NK-92 treated with Interleukin-12 subunit alpha and Interleukin-12 subunit beta, amount 100 ng/mL, for 24 hours (cell line): ENCODE measurements around the gene LOXL4.

Experiments
- DNase-seq: peaks from one replicate; lab custom pipeline; 2025; lab: John Stamatoyannopoulos, UW

The LOXL4 gene

GRCh38 chr10:98263088-98263487 is 4.9 kb downstream of the LOXL4 start:
- no peak for DNase-seq

DNA sequence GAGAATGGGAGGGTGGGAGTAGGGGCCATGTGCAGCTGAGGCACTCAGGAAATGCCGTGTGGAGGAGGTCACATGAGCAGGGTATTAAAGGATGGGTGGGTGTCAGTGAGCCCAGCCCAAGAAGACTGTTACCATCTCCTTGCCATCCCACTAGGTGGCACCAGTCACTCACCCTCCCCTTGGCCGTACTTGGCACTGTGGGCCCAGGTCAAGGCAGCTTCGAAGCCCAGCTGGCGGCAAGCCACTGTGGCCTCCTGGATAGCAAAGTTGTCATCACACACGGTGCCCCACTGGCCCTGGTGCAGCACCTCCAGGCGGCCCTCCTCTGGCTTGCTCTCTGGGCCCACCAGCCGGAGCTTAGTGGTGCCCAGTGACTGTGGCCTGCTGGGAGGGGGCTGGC is 5.4 kb downstream of the LOXL4 start:
- DNase-seq, result no peak

GRCh38 chr10:98261436-98262277 is 6.3 kb downstream of the LOXL4 start:
- no peak for DNase-seq

DNA sequence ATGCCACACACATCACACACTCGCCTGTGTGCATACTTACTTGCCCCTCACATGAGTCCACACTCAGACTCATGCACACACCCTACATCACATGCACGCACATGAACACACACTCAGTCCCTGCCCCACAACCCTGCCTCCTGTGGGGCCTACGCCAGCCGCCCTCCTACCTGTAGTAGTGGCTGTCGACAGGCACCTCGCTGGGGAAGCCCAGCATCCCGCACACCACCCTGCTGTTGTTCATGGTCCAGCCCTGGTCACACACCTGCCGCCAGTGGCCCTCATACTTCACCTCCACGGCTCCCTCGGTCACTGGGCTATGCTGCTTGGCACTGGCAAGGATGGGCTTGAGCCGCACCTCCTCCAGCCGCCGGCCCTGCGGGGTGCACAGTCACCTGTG is 7.2 kb downstream of the LOXL4 start:
- DNase-seq, result no peak

GRCh38 chr10:98260350-98260749 is 7.6 kb downstream of the LOXL4 start:
- DNase-seq, result no peak

- DNase-seq, result no peak
These were observed 8.2 kb downstream of the LOXL4 start for GRCh38 chr10:98259606-98260315.

DNA sequence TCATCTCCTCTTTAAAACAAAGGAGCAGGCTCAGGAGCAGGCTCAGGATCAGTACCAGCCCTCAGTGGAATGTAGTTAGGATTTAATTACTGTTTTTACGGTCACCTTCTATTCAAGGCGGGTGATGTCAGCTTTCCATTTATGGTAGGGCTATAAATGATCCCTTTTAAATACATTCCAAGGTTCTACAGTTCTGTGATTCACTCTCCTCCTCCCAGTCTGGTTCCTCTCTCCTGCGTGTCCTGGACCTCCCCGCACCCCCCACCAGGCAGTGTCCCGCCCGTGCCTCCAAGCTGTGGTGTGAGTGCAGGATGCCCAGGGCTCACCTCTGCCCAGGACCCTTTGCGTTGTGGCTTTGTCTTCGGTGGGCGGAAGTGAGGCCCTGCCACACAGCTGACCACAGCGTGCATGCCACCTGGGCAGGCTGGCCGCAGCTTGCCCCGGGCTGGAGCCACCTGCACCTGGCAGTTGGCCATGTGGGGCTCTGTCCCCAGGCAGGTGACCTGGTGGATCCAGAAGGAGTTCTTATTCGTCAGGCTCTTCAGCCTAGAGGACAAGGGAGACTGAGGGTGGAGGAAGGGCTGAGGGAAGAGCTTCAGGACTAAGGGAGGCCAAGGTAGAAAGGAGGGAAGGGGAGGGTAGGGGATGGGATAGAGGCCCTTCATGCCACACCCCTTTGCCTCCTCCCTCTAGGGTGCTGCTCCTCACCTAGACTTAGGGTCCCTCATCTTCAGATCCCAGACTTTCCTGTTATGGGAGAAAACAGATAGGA is 9.1 kb downstream of the LOXL4 start:
- no peak for DNase-seq

DNA sequence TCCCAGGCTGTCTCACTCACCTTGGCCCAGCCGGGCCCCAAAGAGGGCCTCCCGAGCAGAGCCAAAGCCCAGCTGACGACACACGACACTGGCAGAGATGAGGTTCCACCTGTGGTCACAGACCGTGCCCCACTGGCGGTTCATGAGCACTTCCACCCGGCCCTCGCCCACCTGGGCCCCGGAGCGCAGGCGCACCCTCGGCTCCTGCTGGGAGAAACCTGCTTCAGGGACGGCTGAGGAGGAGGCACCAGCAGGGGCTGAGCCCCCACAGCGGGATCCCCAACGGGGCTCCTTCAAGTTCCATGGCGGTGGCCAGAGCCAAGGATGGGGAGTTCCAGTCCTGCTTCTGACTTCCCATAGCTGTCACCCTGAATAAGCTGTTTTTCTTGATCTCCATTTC is 10.0 kb downstream of the LOXL4 start:
- DNase-seq, result no peak

DNA sequence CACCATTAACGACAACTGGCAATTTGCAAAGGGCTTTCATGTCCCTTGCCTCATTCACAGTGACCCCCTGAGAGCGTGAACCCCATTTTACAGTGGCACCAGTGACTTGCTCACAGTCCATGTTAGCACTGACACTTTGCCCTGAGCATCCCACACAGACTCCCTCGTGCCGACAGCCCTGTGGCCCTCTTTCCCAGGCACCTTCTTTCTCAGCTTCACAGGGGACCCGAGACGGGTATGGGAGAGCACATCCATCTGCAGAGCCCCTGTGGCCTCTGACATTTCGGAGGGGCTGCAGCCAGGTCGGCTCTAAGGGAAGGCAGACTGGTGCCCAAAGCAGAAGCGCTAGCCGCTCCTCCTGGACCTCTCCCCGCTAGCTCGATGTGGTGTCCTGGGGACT is 10.8 kb downstream of the LOXL4 start:
- DNase-seq, result no peak

DNA sequence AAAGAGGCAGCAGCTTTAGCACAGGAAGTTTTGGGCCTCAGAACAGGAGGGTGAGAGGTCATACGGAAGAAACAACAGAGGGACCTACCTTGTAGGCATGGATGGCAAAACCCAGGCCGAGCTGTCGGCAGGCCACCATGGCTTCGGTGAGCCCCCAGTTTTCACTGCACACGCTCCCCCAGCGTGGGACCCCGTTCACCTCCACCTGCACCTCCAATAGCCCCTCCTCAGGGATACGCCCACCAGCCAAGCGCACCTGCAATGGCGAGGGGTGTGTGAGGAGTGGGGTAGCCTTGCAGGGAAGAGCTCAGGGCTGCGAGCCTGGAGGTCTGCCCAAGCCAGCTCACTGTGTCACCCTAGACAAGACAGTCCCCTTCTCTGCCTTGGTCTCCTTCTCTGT is 11.3 kb downstream of the LOXL4 start:
- DNase-seq, result no peak

- no peak for DNase-seq
These were observed 12.7 kb downstream of the LOXL4 start for GRCh38 chr10:98255146-98255877.

GRCh38 chr10:98254234-98254974 is 13.6 kb downstream of the LOXL4 start:
- DNase-seq, result no peak

DNA sequence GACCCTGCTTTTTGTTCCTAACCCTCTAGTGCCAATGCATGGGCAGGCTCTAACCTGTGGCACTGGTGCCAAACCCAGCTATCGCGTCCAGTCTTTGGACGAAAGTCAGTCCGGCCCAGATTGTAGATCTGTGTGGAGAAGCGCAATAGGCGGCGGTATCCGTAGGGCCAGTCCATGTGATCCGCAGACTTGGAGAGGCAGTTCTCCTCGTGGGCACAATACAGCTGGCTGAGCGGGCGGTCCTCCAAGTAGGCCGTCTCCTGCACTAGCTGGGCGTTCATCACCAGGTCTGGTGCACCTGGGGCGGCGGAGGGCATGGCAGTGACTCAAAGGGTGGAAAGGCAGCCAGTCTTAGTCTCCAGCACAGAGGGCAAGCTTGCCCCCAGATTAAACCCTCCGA is 14.5 kb downstream of the LOXL4 start:
- DNase-seq, result no peak

DNA sequence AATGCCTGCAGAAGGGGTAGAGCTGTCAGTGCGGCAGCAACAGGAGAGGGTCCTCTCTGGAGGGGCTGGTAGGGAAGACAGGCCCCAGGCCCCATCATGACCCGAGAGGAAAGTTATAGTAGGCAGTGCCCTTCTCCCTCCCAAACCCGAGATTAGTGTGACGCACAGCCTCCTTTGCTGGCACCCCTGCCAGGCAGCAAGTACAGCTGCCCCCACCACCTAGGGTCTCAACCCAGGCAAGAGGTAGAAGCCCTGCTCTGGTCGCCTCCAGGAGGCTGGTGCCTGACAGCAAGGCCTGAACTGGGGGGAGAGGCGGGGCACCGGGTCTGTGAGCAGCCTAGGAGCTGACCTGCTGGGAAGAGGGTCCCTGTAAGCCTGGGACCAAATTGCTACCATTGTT is 15.5 kb downstream of the LOXL4 start:
- DNase-seq, result no peak

GRCh38 chr10:98251399-98251798 is 16.6 kb downstream of the LOXL4 start:
- DNase-seq, result no peak

DNA sequence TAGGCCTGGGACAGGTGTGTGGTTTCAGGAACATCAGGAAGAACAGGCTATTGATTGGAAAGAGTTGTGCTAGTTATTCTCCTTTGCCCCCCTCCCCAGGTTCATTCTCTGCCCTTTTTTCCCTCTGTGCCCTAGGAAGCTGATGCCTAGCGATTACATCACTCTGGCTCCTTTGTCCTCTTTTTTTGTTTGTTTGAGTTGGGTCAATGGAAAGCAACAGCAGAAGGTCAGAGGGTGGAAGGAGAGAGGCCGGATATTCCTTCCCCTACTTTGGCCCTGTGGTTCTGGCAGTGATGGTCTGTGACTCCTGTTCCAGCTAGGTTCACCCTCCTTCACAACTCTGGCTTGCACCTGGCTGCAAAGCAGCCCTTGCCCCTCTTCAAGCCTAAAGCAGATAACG is 18.9 kb downstream of the LOXL4 start:
- no peak for DNase-seq

- DNase-seq, result no peak
These were observed 20.0 kb downstream of the LOXL4 start for GRCh38 chr10:98248018-98248417.

GRCh38 chr10:98246911-98247805 is 20.8 kb downstream of the LOXL4 start:
- DNase-seq, result no peak

GRCh38 chr10:98244586-98244985 is 23.4 kb downstream of the LOXL4 start:
- no peak for DNase-seq

DNA sequence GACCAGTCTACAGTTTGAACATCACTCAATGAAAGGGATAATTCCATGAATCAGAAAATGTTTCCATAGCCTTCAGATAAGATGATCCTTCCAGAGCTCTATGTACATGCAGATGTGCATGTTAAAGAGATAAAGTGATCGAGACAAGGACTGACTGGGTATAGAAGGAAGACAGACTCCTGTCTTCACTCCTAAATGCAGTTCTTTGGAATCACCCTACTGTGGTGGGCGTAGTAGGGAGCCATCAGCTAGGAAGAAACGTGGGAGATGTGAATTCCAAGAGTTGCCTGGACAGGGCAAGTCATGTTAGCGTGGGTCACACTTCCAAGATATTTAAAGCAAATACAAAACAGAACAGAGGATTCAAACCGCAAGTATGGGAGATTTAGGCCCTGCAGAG is 23.9 kb downstream of the LOXL4 start:
- no peak for DNase-seq
